K562 (cell line): ENCODE measurements around the gene APOL4. TPM values are rescaled to one million over a fixed set of nuclear protein-coding genes. Genes with fewer than 3 reads are reported as not detected.

Experiments used
- ATAC-seq: fragments of 200-7000 bp; cut with Tn5 transposase; 3 replicates; pipeline ENCODE4 v1.9.1; 2020; ENCODE audit warnings: moderate library complexity
- BruUV-seq: library from RNA; stranded (reverse); fragments of 400-500 nt; replicated peaks from 2 replicates; lab custom pipeline; 2021; lab: Mats Ljungman, UMichigan
- CTCF ChIA-PET: fragments of 300-600 bp; formaldehyde crosslinking; extraction: SDS; loops from one replicate; lab custom pipeline; 2021; ENCODE audit warnings: low intra/inter-chr PET ratio; lab: Yijun Ruan, JAX
- POLR2A ChIA-PET: fragments of 300-600, 350-650 bp; sonication (Branson Sonifier 250); formaldehyde crosslinking; extraction: SDS; loops from one replicate; lab custom pipeline; 2021; ENCODE audit warnings: antibody characterized with exemption, inconsistent platforms; lab: Yijun Ruan, JAX
- DNase-seq, 4 experiments: peaks; one replicate each; pipeline versions ENCODE4 v3.0.0 to v3.0.0-alpha.2; 2011 to 2018; ENCODE audit warnings: low spot score in 3 of 4, mixed read lengths in 3 of 4; ENCODE audit errors: extremely low read depth in 1 of 4
- FAIRE-seq: peaks from 2 replicates; lab custom pipeline; 2011; peaks lifted over from hg19 to GRCh38; lab: Jason Lieb, UNC
- H2AFZ ChIP-seq: 2 replicates; pipeline ENCODE4 v1.6.0; 2011; ENCODE audit warnings: low read depth, low read length, control low read depth, inconsistent platforms
- H3K27ac ChIP-seq: fragments of 200-600 bp; 3 replicates; pipeline ENCODE4 v1.8.0; 2011; ENCODE audit warnings: low read depth, mild to moderate bottlenecking, control low read depth, inconsistent platforms, low read length, moderate library complexity, mixed read lengths; ENCODE audit errors: extremely low read depth
- H3K27me3 ChIP-seq, 2 experiments: fragments of 300-600 bp in 1 of 2; 2 replicates in 1 of 2; 3 replicates in 1 of 2; pipeline versions ENCODE4 v1.6.0 to v1.8.0; 2011; ENCODE audit warnings: inconsistent platforms in 2 of 2, low read length in 2 of 2, mild to moderate bottlenecking in 1 of 2, mixed read lengths in 1 of 2, moderate library complexity in 1 of 2; ENCODE audit not compliant: control insufficient read depth in 2 of 2, insufficient read depth in 2 of 2
- H3K36me3 ChIP-seq: fragments of 300-600 bp; 3 replicates; pipeline ENCODE4 v1.8.0; 2011; ENCODE audit warnings: mild to moderate bottlenecking, low read length, inconsistent platforms; ENCODE audit not compliant: control insufficient read depth, insufficient read depth
- H3K4me1 ChIP-seq, 2 experiments: fragments of 200-600 bp in 1 of 2; replicated peaks in 1 of 2; 2 replicates in 1 of 2; 3 replicates in 1 of 2; pipeline versions ENCODE4 v1.5.1 to v1.8.0; 2011; ENCODE audit warnings: inconsistent platforms in 2 of 2, low read length in 2 of 2, mild to moderate bottlenecking in 1 of 2, mixed read lengths in 1 of 2, moderate library complexity in 1 of 2; ENCODE audit not compliant: control insufficient read depth in 2 of 2, insufficient read depth in 2 of 2
- H3K4me2 ChIP-seq: 2 replicates; pipeline ENCODE4 v1.6.1; 2011; ENCODE audit warnings: low read length, control low read depth, inconsistent platforms, mixed read lengths; ENCODE audit not compliant: insufficient read depth
- H3K4me3 ChIP-seq: fragments of 200-600 bp; sonication (generic), shearing (Covaris generic); 2 replicates; pipeline ENCODE4 v1.5.1; 2016; ENCODE audit warnings: control low read depth, inconsistent platforms
- H3K79me2 ChIP-seq: fragments of 200-600 bp; 3 replicates; pipeline ENCODE4 v1.8.0; 2011; ENCODE audit warnings: low read length, inconsistent platforms; ENCODE audit not compliant: control insufficient read depth, insufficient read depth
- H3K9ac ChIP-seq, 2 experiments: 2 replicates each; pipeline versions ENCODE4 v1.6.0 to v1.6.1; 2011; ENCODE audit warnings: low read depth in 2 of 2, low read length in 2 of 2, control low read depth in 1 of 2, inconsistent platforms in 1 of 2, mild to moderate bottlenecking in 1 of 2, mixed read lengths in 1 of 2; ENCODE audit not compliant: insufficient read depth in 1 of 2
- H3K9me1 ChIP-seq: one replicate; pipeline ENCODE4 v1.6.0; 2011; ENCODE audit warnings: inconsistent platforms, mild to moderate bottlenecking, low read length, moderate library complexity; ENCODE audit not compliant: control insufficient read depth, insufficient read depth
- H3K9me3 ChIP-seq: replicated peaks from 2 replicates; pipeline ENCODE4 v1.5.1; 2011; ENCODE audit warnings: low read depth, low read length, inconsistent platforms; ENCODE audit not compliant: control insufficient read depth, insufficient read depth
- H4K20me1 ChIP-seq: replicated peaks from 2 replicates; pipeline ENCODE4 v1.6.1; 2011; ENCODE audit warnings: low read length, inconsistent platforms, mixed read lengths; ENCODE audit not compliant: control insufficient read depth, insufficient read depth
- CEBPB ChIP-seq: fragments of 450-650 bp; IDR thresholded peaks from 2 replicates; pipeline ENCODE4 v1.6.1; 2016; ENCODE audit warnings: missing genetic modification characterization, missing compliant biosample characterization
- FIP1L1 ChIP-seq: fragments of 200-400 bp; formaldehyde crosslinking; IDR thresholded peaks from 2 replicates; pipeline ENCODE4 v1.6.1; 2018; ENCODE audit warnings: mild to moderate bottlenecking, low read depth, low read length; ENCODE audit not compliant: poor library complexity, severe bottlenecking
- KAT8 ChIP-seq: fragments of 450-650 bp; IDR thresholded peaks from 2 replicates; pipeline ENCODE4 v1.6.1; 2016; ENCODE audit warnings: low read depth, mild to moderate bottlenecking
- MEF2D ChIP-seq: conservative IDR thresholded peaks from 2 replicates; pipeline ENCODE4 v1.6.1; 2016; ENCODE audit warnings: low read depth, missing genetic modification characterization, missing compliant biosample characterization
- PHB ChIP-seq: fragments of 250-450 bp; sonication (Bioruptor Pico); IDR thresholded peaks from 2 replicates; pipeline ENCODE4 v1.5.0; 2021
- PHF21A ChIP-seq: fragments of 450-650 bp; IDR thresholded peaks from 2 replicates; pipeline ENCODE4 v1.6.1; 2017; ENCODE audit warnings: low read depth, borderline replicate concordance
- ZNF24 ChIP-seq: fragments of 450-650 bp; IDR thresholded peaks from 2 replicates; pipeline ENCODE4 v1.6.1; 2016
- WGBS: fragments of 100-300 bp; shearing (Covaris generic); methylation state at CpG from one replicate; pipeline ENCODE4 v1.1.6; 2016; ENCODE audit warnings: low coverage, mixed read lengths; ENCODE audit not compliant: insufficient coverage; ENCODE audit errors: missing lambda C conversion rate; 5-methylcytosine and 5-hydroxymethylcytosine counted together
- in situ Hi-C: fragments of 300-500 bp; cut with MboI; formaldehyde crosslinking; loops from 4 replicates; pipeline ENCODE4 v1.15.0; 2018; ENCODE audit warnings: inconsistent platforms, mixed read lengths
- intact Hi-C: fragments of 100-400 bp; cut with micrococcal nuclease; formaldehyde crosslinking; loops from 2 replicates; pipeline ENCODE4 v1.14.2; 2022
- polyA plus RNA-seq, 8 experiments: library from polyadenylated mRNA; depleted of rRNA in 4 of 8; stranded (reverse) in 5 of 8; unstranded in 3 of 8; fragments of >200 nt; fragmentation: Nextera tagmentation in 2 of 8; fragmentation: Illumina TruSeq in 1 of 8; extraction: Ambion mirVana in 2 of 8; extraction: Trizol in 1 of 8; gene quantifications; 2 replicates each; pipeline versions ENCODE4 v1.2.1 to v1.2.3, GENCODE V29; 2011 to 2014; ENCODE audit warnings: inconsistent platforms in 1 of 8, missing spikeins in 1 of 8
- total RNA-seq, 7 experiments: library from RNA; depleted of rRNA in 6 of 7; stranded (reverse); fragments of >200 nt in 6 of 7; fragmentation: Illumina TruSeq in 2 of 7; extraction: Trizol in 2 of 7; gene quantifications; 2 replicates each; pipeline versions ENCODE4 v1.2.1 to v1.2.3, GENCODE V29; 2011 to 2021; ENCODE audit warnings: low replicate concordance in 1 of 7
- TF ChIP-seq, protein P1 (sequence below): sonication (generic); formaldehyde crosslinking; IDR thresholded peaks from 2 replicates; pipeline ENCODE4 v1.9.0; 2022; ENCODE audit warnings: mild to moderate bottlenecking, missing genetic modification reagents
- TF ChIP-seq, protein P2 (sequence below): sonication (generic); formaldehyde crosslinking; IDR thresholded peaks from 2 replicates; pipeline ENCODE4 v1.8.1; 2023; ENCODE audit warnings: mild to moderate bottlenecking, missing genetic modification reagents
- TF ChIP-seq, protein P3 (sequence below): sonication (generic); formaldehyde crosslinking; IDR thresholded peaks from 2 replicates; pipeline ENCODE4 v1.8.0; 2022; ENCODE audit warnings: missing genetic modification reagents, mild to moderate bottlenecking, borderline replicate concordance
- TF ChIP-seq, protein P4 (sequence below): fragments of 450-650 bp; conservative IDR thresholded peaks from 2 replicates; pipeline ENCODE4 v1.6.1; 2016; ENCODE audit warnings: missing genetic modification characterization, low read depth, mild to moderate bottlenecking, control low read depth, missing compliant biosample characterization
- TF ChIP-seq, protein P5 (sequence below): fragments of 150-350 bp; IDR thresholded peaks from 2 replicates; pipeline ENCODE4 v1.6.1; 2014; ENCODE audit warnings: low read depth, mild to moderate bottlenecking, low read length, borderline replicate concordance

APOL4 gene
- total and polyA plus RNA-seq, 9 of the 15 experiments (the other 6 are each of a cell fraction or from before 2014, with no cell fraction given), result 6.5 to 15.0 (median 9.8) TPM

DNA sequence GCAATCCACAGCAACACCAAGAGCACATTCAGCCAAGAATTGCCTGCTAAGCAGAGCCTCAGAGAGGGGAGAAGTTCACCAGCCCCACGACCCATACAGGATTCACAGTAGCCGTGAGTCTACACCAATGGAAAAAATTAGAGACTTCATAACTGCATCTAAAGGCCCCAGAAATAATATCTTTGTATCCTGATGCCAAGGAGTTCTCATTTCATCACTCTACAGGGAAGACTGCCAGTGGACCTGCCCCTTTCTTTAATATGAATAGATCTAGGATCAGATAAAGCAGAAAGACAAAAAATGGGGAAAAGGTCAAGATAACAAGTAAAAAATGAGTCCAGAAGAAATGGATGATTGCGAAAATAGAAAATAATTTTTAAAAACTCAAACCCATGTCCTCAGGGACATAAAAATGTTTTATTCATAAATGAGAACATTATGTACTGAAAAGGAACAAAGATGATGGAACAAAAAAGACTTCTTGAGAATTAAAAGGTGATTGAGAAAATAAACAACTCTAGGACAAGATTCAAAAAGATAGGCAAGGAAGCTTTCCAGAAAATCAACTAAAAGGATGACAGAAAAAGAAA is 50.5 kb downstream of the APOL4 start (continued):
- TF ChIP-seq, protein P1, sequence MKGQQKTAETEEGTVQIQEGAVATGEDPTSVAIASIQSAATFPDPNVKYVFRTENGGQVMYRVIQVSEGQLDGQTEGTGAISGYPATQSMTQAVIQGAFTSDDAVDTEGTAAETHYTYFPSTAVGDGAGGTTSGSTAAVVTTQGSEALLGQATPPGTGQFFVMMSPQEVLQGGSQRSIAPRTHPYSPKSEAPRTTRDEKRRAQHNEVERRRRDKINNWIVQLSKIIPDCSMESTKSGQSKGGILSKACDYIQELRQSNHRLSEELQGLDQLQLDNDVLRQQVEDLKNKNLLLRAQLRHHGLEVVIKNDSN (CRISPR knock-in tag), result no peak
- TF ChIP-seq, protein P2, sequence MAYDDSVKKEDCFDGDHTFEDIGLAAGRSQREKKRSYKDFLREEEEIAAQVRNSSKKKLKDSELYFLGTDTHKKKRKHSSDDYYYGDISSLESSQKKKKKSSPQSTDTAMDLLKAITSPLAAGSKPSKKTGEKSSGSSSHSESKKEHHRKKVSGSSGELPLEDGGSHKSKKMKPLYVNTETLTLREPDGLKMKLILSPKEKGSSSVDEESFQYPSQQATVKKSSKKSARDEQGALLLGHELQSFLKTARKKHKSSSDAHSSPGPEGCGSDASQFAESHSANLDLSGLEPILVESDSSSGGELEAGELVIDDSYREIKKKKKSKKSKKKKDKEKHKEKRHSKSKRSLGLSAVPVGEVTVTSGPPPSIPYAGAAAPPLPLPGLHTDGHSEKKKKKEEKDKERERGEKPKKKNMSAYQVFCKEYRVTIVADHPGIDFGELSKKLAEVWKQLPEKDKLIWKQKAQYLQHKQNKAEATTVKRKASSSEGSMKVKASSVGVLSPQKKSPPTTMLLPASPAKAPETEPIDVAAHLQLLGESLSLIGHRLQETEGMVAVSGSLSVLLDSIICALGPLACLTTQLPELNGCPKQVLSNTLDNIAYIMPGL (CRISPR knock-in tag), result no peak
- no peak for TF ChIP-seq MEF2D
- TF ChIP-seq, protein P3, sequence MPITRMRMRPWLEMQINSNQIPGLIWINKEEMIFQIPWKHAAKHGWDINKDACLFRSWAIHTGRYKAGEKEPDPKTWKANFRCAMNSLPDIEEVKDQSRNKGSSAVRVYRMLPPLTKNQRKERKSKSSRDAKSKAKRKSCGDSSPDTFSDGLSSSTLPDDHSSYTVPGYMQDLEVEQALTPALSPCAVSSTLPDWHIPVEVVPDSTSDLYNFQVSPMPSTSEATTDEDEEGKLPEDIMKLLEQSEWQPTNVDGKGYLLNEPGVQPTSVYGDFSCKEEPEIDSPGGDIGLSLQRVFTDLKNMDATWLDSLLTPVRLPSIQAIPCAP (CRISPR knock-in tag), result no peak
- no peak for TF ChIP-seq ZNF24

DNA sequence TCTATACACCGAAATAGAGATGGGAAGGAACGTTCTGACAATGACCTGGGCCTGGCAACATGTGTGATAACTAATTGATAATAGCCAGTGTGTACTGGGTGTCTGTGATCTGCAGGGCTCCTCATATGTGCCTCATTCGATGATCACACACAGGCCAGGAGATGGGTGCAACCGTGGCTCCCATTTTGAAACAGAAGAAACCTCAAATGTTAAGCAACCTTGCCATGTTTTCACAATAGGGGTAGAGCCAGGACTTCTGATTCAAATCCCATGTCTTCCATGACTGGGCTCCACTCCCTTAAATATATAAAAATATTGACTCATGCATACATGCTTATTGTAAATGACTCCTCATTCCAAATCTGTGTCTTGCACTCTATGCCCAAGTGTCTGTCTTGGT is 52.2 kb downstream of the APOL4 start:
- H2AFZ ChIP-seq, result no peak overlapping the region
- peaks cover 0 to 3% of the 10 kb centered on the region in 2 experiments; a peak in 2 of 5 replicates for H3K4me1 ChIP-seq
- ChIA-PET CTCF (no interaction called here), POLR2A (no interaction called here)
- no peak overlapping the region for H3K27ac ChIP-seq
- no peaks in the 10 kb centered on the region for H3K79me2 ChIP-seq
- intact Hi-C loops, result loop anchor here (5.0 kb wide), 1 partner anchor 73 kb away; no protein-coding TSS in a partner anchor
- no TSS peak for BruUV-seq
- no peaks in the 10 kb centered on the region for H3K27me3 ChIP-seq
- no peak overlapping the region for H3K4me2 ChIP-seq
- H3K9me1 ChIP-seq, result no peaks in the 10 kb centered on the region
- in situ Hi-C loops, result no loop called here
- no peak overlapping the region for H3K9ac ChIP-seq
- H4K20me1 ChIP-seq, result no peaks in the 10 kb centered on the region
- no peaks in the 10 kb centered on the region for H3K36me3 ChIP-seq
- no peak for ATAC-seq
- 10% methylated on average over 4 of the region's 4 CpGs for WGBS
- DNase-seq, result no peak
- H3K9me3 ChIP-seq, result no peaks in the 10 kb centered on the region
- H3K4me3 ChIP-seq, result no peak overlapping the region
- FAIRE-seq, result no peak
- TF ChIP-seq KAT8 (no peak), FIP1L1 (no peak), PHF21A (no peak), CEBPB (tag) (no peak), PHB (CRISPR knock-in tag) (no peak)
- TF ChIP-seq, protein P4, sequence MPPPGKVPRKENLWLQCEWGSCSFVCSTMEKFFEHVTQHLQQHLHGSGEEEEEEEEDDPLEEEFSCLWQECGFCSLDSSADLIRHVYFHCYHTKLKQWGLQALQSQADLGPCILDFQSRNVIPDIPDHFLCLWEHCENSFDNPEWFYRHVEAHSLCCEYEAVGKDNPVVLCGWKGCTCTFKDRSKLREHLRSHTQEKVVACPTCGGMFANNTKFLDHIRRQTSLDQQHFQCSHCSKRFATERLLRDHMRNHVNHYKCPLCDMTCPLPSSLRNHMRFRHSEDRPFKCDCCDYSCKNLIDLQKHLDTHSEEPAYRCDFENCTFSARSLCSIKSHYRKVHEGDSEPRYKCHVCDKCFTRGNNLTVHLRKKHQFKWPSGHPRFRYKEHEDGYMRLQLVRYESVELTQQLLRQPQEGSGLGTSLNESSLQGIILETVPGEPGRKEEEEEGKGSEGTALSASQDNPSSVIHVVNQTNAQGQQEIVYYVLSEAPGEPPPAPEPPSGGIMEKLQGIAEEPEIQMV (tag), result no peak
- TF ChIP-seq, protein P5, sequence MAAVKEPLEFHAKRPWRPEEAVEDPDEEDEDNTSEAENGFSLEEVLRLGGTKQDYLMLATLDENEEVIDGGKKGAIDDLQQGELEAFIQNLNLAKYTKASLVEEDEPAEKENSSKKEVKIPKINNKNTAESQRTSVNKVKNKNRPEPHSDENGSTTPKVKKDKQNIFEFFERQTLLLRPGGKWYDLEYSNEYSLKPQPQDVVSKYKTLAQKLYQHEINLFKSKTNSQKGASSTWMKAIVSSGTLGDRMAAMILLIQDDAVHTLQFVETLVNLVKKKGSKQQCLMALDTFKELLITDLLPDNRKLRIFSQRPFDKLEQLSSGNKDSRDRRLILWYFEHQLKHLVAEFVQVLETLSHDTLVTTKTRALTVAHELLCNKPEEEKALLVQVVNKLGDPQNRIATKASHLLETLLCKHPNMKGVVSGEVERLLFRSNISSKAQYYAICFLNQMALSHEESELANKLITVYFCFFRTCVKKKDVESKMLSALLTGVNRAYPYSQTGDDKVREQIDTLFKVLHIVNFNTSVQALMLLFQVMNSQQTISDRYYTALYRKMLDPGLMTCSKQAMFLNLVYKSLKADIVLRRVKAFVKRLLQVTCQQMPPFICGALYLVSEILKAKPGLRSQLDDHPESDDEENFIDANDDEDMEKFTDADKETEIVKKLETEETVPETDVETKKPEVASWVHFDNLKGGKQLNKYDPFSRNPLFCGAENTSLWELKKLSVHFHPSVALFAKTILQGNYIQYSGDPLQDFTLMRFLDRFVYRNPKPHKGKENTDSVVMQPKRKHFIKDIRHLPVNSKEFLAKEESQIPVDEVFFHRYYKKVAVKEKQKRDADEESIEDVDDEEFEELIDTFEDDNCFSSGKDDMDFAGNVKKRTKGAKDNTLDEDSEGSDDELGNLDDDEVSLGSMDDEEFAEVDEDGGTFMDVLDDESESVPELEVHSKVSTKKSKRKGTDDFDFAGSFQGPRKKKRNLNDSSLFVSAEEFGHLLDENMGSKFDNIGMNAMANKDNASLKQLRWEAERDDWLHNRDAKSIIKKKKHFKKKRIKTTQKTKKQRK, result no peak
